ENCODE results near the gene PLEKHJ1.

The PLEKHJ1 gene

DNA sequence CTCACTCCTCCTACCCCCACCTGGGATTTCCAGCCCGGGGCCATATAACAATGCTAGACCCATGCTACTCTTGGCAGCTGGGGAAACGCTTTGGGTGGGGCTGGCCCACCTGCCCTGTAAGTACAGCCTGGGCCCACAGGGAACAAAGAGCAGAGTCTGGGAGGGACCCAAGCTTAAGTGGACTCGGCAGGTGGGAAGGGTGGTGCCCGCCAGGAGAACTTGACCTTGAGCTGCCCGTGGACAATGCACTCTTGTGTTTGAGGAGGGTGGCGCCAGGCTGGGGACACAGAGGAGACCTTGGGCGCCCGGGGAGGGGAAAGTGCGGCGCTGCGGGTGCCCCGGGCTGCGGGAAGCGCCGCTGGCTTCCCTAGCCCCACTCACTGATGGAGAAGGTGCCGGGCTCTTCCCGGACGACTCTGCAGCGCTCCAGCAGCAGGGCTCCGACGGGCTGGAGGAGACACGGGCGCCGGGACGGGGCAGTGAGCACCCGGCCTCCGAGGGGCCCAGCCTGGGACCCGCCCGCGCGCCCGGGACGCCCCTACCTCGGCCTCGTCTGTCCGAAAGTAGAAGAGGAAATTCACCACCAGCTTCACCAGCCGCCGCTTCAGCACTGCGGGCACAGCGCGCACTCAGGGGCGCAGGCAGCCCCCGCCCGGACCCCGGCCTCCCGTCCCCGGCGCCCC is 607 bp downstream of the PLEKHJ1 start:
- Histone ChIP-seq H4K20me1 (ENCODE audit: insufficient read depth) (peaks cover 13% of the 10 kb centered on the region), H3K4me1 (ENCODE audit: low read depth, poor library complexity, severe bottlenecking) (peaks cover 56% of the 10 kb centered on the region)
- TF ChIP-seq, protein P1, sequence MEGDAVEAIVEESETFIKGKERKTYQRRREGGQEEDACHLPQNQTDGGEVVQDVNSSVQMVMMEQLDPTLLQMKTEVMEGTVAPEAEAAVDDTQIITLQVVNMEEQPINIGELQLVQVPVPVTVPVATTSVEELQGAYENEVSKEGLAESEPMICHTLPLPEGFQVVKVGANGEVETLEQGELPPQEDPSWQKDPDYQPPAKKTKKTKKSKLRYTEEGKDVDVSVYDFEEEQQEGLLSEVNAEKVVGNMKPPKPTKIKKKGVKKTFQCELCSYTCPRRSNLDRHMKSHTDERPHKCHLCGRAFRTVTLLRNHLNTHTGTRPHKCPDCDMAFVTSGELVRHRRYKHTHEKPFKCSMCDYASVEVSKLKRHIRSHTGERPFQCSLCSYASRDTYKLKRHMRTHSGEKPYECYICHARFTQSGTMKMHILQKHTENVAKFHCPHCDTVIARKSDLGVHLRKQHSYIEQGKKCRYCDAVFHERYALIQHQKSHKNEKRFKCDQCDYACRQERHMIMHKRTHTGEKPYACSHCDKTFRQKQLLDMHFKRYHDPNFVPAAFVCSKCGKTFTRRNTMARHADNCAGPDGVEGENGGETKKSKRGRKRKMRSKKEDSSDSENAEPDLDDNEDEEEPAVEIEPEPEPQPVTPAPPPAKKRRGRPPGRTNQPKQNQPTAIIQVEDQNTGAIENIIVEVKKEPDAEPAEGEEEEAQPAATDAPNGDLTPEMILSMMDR (conservative IDR thresholded peaks at IDR 0.05; ENCODE audit: low read depth, low read length), result no peak

DNA sequence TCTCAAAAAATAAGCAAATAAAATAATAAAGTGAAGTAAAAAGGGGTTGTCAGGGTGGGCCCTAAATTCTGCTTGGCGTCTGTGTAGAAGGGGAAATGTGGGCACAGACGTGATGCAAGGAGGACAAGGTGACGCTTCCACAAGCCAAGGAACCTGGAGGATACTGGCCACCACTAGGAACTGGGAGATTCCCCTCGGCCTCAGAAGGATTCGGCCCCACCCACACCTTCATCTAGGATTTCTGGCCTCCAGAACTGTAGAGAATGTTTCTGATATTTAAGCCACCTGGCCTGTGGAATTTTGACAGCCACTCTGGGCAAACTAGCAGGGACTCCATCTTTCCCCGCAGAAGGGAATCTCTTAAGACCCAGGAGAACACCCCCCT is 1.1 kb downstream of the PLEKHJ1 start:
- TF ChIP-seq, protein P1 (conservative IDR thresholded peaks at IDR 0.05; ENCODE audit: low read depth, low read length), result no peak
- Histone ChIP-seq H4K20me1 (ENCODE audit: insufficient read depth) (peaks cover 7% of the 10 kb centered on the region), H3K4me3 (IDR thresholded peaks at IDR 0.05; ENCODE audit: insufficient read depth, low read depth, low read length) (no peak overlapping the region), H2AFZ (ENCODE audit: low read depth) (no peak overlapping the region), H3K9ac (peak overlapping the region; percentile 88), H3K4me1 (ENCODE audit: low read depth, poor library complexity, severe bottlenecking) (peaks cover 50% of the 10 kb centered on the region), H3K27me3 (ENCODE audit: insufficient read depth, low read depth) (no peaks in the 10 kb centered on the region), H3K27ac (peak overlapping the region; percentile 78), H3K4me2 (peak overlapping the region; percentile 68), H3K36me3 (ENCODE audit: insufficient read depth) (peaks cover 7% of the 10 kb centered on the region; the same call in 1 of the 2 replicates), H3K79me2 (ENCODE audit: insufficient read depth, low read depth) (peaks cover 67% of the 10 kb centered on the region)

More for the DNA sequence above, 607 bp downstream of the PLEKHJ1 start:
- H3K9ac ChIP-seq, result peak overlapping the region; percentile 88
- no peak overlapping the region for H3K4me3 ChIP-seq (IDR thresholded peaks at IDR 0.05; ENCODE audit: insufficient read depth, low read depth, low read length)
- no peaks in the 10 kb centered on the region for H3K27me3 ChIP-seq (ENCODE audit: insufficient read depth, low read depth)
- peaks cover 3% of the 10 kb centered on the region; the same call in 1 of the 2 replicates for H3K36me3 ChIP-seq (ENCODE audit: insufficient read depth)
- peak overlapping the region; percentile 18; the same call in 1 of the 2 replicates for H2AFZ ChIP-seq (ENCODE audit: low read depth)
- peak overlapping the region; percentile 78 for H3K27ac ChIP-seq
- H3K4me2 ChIP-seq, result peak overlapping the region; percentile 68
- H3K79me2 ChIP-seq (ENCODE audit: insufficient read depth, low read depth), result peaks cover 72% of the 10 kb centered on the region

GRCh38 chr19:2233601-2234280 is 2.4 kb downstream of the PLEKHJ1 start:
- Histone ChIP-seq H3K27me3 (ENCODE audit: insufficient read depth, low read depth) (no peaks in the 10 kb centered on the region), H3K79me2 (ENCODE audit: insufficient read depth, low read depth) (peaks cover 54% of the 10 kb centered on the region), H3K4me3 (IDR thresholded peaks at IDR 0.05; ENCODE audit: insufficient read depth, low read depth, low read length) (no peak overlapping the region), H4K20me1 (ENCODE audit: insufficient read depth) (no peaks in the 10 kb centered on the region), H3K4me1 (ENCODE audit: low read depth, poor library complexity, severe bottlenecking) (peaks cover 39% of the 10 kb centered on the region), H3K9ac (no peak overlapping the region), H3K4me2 (no peak overlapping the region; the same call in 1 of the 2 replicates), H3K27ac (no peak overlapping the region), H2AFZ (ENCODE audit: low read depth) (no peak overlapping the region), H3K36me3 (ENCODE audit: insufficient read depth) (peaks cover 7% of the 10 kb centered on the region; the same call in 1 of the 2 replicates)
- TF ChIP-seq, protein P1 (conservative IDR thresholded peaks at IDR 0.05; ENCODE audit: low read depth, low read length), result no peak

DNA sequence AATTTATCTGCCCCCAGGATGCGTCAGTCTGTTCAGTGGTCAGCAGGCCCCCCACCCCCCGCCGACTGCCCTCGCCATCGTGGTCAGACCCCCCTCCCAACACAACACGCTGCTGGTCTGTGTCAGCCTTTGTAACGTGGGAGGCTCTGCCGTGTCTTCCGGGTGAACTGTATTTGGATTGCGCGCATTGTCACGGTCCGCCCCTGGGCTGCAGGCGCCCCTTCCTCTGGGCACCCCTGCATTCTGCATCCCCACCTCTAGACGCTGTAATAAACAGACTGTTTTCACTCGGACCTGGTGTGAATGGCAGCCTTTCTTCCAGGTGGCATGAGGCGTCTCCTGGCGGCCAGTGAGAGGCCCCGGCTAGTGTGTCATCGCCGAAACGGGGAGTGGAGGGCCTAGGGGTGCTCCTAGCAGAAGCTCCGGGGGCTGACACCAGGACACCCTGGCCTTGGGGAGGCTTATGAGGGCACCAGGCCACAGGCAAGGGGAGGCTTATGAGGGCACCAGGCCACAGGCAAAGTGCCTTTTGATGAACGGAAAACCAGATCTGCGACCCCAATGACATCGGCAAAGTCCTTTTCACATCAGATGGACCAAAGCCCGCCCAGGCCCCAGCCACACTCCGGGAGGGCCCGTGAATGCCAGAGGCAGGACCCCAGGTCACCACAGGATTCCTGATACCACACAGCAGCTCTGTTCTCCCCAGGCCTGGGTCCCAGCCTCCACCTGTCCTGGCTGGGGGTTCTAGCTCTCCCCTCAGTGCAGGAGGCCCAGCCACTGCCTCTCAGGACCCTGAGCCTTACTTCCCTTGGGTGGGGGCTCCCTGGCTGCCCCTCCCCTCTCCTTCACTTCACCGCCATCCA is 3.6 kb downstream of the PLEKHJ1 start:
- Histone ChIP-seq H3K4me1 (ENCODE audit: low read depth, poor library complexity, severe bottlenecking) (peaks cover 37% of the 10 kb centered on the region), H3K27me3 (ENCODE audit: insufficient read depth, low read depth) (no peaks in the 10 kb centered on the region), H3K9ac (no peak overlapping the region), H4K20me1 (ENCODE audit: insufficient read depth) (no peaks in the 10 kb centered on the region), H2AFZ (ENCODE audit: low read depth) (no peak overlapping the region), H3K36me3 (ENCODE audit: insufficient read depth) (peaks cover 7% of the 10 kb centered on the region; the same call in 1 of the 2 replicates), H3K79me2 (ENCODE audit: insufficient read depth, low read depth) (peaks cover 42% of the 10 kb centered on the region), H3K27ac (no peak overlapping the region), H3K4me3 (IDR thresholded peaks at IDR 0.05; ENCODE audit: insufficient read depth, low read depth, low read length) (no peak overlapping the region), H3K4me2 (no peak overlapping the region)
- TF ChIP-seq, protein P1 (conservative IDR thresholded peaks at IDR 0.05; ENCODE audit: low read depth, low read length), result no peak
